Measurements from ENCODE around the gene TRMT112.
"Not testable (repeated sequence)": the region's sequence is repeated elsewhere in the genome, so short reads cannot be mapped to it uniquely, and the experiment has no call there.

Gene TRMT112

GRCh38 chr11:64327993-64328392, 10.6 kb upstream of the TRMT112 start:
- TF ChIP-seq CTCF (IDR thresholded peaks at IDR 0.05; ENCODE audit: low read depth, low read length) = no peak
- DNase-seq (ENCODE audit: low read depth in 2 of 2) = no peak
- H3K4me3 ChIP-seq (replicated peaks in 1 of 2; ENCODE audit: low read depth in 2 of 2, low read length in 2 of 2) = no peak overlapping the region

GRCh38 chr11:64327375-64327774, 10.0 kb upstream of the TRMT112 start:
- no peak overlapping the region for H3K4me3 ChIP-seq (replicated peaks in 1 of 2; ENCODE audit: low read depth in 2 of 2, low read length in 2 of 2)
- no peak for TF ChIP-seq CTCF (IDR thresholded peaks at IDR 0.05; ENCODE audit: low read depth, low read length)
- DNase-seq (ENCODE audit: low read depth in 2 of 2) = no peak

- H3K4me3 ChIP-seq (replicated peaks in 1 of 2; ENCODE audit: low read depth in 2 of 2, low read length in 2 of 2) = no peak overlapping the region
- no peak for DNase-seq (ENCODE audit: low read depth in 2 of 2)
- no peak for TF ChIP-seq CTCF (IDR thresholded peaks at IDR 0.05; ENCODE audit: low read depth, low read length)
Measured at GRCh38 chr11:64324692-64325469, 7.5 kb upstream of the TRMT112 start.

- not testable (repeated sequence) for DNase-seq (ENCODE audit: low read depth in 2 of 2); H3K4me3 ChIP-seq (replicated peaks in 1 of 2; ENCODE audit: low read depth in 2 of 2, low read length in 2 of 2)
Measured at GRCh38 chr11:64323984-64324383, 6.6 kb upstream of the TRMT112 start.

GRCh38 chr11:64323373-64323772, 6.0 kb upstream of the TRMT112 start:
- no peak for DNase-seq (ENCODE audit: low read depth in 2 of 2)
- H3K4me3 ChIP-seq (replicated peaks in 1 of 2; ENCODE audit: low read depth in 2 of 2, low read length in 2 of 2) = no peak overlapping the region
- TF ChIP-seq CTCF (IDR thresholded peaks at IDR 0.05; ENCODE audit: low read depth, low read length) = no peak

GRCh38 chr11:64322925-64323260, 5.5 kb upstream of the TRMT112 start:
- no peak for DNase-seq (ENCODE audit: low read depth in 2 of 2)
- TF ChIP-seq CTCF (IDR thresholded peaks at IDR 0.05; ENCODE audit: low read depth, low read length) = no peak
- H3K4me3 ChIP-seq (replicated peaks in 1 of 2; ENCODE audit: low read depth in 2 of 2, low read length in 2 of 2) = no peak overlapping the region

GRCh38 chr11:64321533-64321932, 4.2 kb upstream of the TRMT112 start:
- no peak for TF ChIP-seq CTCF (IDR thresholded peaks at IDR 0.05; ENCODE audit: low read depth, low read length)

More at GRCh38 chr11:64321533-64321932, 4.2 kb upstream of the TRMT112 start:
- H3K4me3 ChIP-seq (replicated peaks in 1 of 2; ENCODE audit: low read depth in 2 of 2, low read length in 2 of 2) = no peak overlapping the region
- no peak for DNase-seq (ENCODE audit: low read depth in 2 of 2)
